Head of caudate nucleus (tissue), 42 donors: ENCODE data around the gene FANCC.

ENCODE experiments used
- DNase-seq, 42 donors: peaks; one replicate each; pipeline versions ENCODE4 v3.0.0 to v3.0.0-alpha.2; 2020 to 2021; ENCODE audit warnings: mixed read lengths in 7 of 42
- intact Hi-C: fragments of 100-400 bp; cut with DNase I; formaldehyde crosslinking; loops from one replicate; pipeline ENCODE4 v1.15.0; 2022

Gene FANCC

GRCh38 chr9:95099321-95100070 is 218.0 kb downstream of the FANCC start:
- intact Hi-C loops, result no loop called here

GRCh38 chr9:95098391-95098921 is 219.1 kb downstream of the FANCC start:
- peak in 1 of 42 donors; percentile 13 for DNase-seq
- intact Hi-C loops, result no loop called here

More at GRCh38 chr9:95099321-95100070, 218.0 kb downstream of the FANCC start:
- DNase-seq, result peak in 1 of 42 donors; percentile 15

DNA sequence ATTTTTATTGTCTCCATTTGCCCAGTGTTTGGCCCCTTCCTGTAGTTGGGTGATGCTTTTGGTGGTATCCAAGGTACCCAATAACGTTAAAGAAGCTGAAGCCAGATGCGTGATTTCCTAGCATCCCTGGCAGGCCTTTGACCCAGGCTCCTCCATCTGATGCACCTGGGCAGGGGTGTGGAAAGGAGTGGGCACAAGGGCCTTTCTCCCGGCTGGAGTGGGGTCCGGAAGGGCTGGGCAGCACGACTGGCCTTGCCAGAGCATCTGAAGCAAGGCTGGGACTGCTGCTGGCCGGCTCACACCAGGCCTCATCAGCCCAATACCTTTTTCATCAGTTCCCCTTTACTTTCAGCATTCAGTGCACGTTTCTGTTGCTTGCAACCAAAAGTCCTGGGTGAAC is 220.2 kb downstream of the FANCC start:
- intact Hi-C loops, result no loop called here

GRCh38 chr9:95096807-95097206 is 220.7 kb downstream of the FANCC start:
- intact Hi-C loops, result no loop called here
- DNase-seq, result peak in 1 of 42 donors; percentile 16

More for the DNA sequence above, 220.2 kb downstream of the FANCC start:
- DNase-seq, result peak in 1 of 42 donors; percentile 13

DNA sequence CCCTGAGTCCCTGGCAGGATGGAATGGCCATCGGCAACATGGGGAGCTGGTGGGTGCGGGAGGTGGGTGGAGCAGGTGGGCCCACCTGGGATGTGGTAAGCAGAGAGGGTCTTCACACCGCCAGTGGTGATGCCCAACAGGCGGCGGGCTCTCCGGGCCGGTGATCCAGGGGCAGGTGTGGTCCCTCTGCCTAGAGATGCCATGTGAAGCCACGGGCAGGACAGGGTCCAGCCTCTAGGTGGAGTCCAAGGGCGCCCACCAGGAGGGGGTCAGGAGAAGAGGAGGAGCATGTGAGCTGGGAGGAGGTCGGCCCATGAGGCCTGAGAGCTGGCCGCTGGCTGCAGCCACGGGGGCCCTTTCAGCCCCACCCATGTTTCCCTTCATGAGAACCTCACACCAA is 221.1 kb downstream of the FANCC start:
- peak in 1 of 42 donors; percentile 22 for DNase-seq
- intact Hi-C loops, result no loop called here

- DNase-seq, result peak in 1 of 42 donors; percentile 18
- intact Hi-C loops, result no loop called here
Observed at GRCh38 chr9:95095641-95096355, 221.7 kb downstream of the FANCC start.

DNA sequence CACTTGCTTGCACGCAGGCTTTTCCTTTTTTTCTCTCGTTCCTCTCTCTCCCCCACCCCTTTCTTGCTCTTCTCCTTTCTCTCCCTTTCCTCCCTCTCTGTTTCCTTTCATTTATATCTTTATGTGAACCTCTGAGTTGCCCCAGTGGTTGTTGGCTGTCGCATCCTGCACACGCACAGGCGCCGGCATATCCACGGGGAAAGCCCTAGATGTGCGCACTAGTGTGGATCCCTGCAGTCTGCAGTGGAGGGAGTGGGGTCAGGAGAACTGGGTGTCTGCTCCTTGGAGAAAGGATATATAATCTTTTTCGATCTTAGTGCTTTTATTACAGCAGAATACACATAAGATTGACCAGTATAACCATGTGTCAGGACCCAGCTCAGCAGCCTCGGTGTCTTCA is 223.5 kb downstream of the FANCC start:
- DNase-seq, result peak in 1 of 42 donors; percentile 30
- intact Hi-C loops, result no loop called here

DNA sequence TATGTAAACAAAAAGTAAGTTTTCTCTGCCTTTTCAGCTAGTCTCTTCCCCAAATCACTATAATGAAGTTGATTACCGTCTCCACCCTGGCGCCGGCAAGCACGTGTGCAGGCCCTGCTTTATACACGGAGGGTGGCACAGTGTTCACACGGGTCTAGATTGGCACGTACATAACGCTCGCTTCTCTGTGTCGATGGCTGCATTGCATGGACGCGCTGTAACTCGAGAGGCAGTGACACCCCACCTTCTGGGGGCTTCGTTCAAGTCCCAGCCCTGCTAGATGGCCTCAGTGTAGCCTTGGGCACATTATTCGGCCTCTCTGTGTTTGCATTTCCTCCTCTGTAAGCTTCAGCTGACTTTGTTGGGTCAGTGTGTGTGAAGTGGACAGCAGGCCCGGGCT is 223.9 kb downstream of the FANCC start:
- intact Hi-C loops, result no loop called here
- DNase-seq, result no peak

DNA sequence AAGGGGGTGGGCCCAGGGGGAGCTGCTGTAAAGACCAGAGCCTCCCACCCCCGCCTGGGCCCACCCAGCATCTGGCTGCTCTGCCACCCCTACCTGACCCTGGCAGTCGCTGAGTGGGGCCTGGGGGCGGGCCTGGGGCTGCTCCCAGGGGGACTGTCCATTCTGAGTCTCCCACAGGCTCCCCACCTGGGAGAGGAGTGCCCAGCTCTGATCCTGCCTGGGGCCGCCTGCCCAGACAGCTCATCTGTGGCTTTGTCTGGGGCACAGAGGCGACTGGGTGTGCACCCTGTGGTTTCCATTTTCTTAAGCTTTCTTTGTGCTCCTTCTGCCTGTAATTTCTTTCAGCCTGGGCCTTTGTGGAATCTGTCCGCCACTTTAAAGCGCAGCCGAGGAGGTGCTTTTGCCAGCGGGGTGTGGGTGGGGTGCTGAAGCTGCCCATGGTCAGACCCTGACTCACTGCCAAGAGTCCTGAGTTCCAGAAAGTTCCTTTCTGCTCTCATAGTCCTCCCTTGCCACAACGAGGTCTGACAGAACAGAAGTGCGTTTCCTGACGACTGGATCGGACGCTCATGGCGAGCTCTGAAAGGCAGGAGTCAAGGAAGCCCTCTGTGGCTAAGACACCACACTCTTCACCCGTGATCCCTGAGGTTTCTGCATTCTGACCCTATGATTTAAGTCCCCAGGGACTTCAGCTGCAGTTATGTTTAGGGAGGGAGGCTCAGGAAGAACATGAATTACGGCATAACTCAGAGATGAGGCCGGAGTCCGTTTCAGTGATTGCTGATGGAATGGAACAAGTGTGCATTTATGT is 225.0 kb downstream of the FANCC start:
- DNase-seq, result peak in 2 of 42 donors; percentile 22 to 23
- intact Hi-C loops, result no loop called here

DNA sequence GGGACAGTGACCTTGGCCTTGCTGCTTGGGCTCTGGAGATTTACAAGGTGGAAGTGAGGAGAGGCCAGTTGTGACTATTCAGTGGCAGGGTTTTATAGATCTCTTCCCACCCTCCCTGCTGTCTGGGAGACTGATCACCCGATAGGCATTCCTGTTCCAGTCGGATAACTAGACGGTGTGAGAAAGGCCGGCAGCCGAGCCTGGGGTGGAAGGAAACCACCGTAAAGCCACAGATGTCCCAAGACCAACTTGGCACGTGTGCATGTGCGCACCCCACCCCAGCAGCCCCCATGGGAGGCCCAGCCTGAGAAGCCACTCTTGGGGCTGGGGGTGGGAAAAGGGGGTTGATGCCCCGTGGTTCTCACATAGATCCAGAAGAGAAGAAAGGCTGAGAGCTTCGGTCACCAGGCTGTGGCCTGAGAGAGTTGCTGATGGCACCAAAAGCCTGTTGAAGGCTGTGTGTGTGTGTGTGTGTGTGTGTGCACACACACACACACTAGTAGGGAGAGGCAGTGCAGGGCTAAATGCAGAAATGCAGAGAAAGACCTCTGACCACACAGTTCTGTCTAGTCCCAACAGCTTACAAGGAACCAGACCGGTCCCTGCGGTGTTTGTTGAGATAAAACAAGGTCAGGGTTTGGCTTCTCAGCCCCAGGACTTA is 225.8 kb downstream of the FANCC start:
- DNase-seq, result peak in 2 of 42 donors; percentile 21 to 25
- intact Hi-C loops, result no loop called here

GRCh38 chr9:95090871-95091577 is 226.5 kb downstream of the FANCC start:
- intact Hi-C loops, result no loop called here
- DNase-seq, result peak in 8 of 42 donors; percentile 35 to 72 (median 56)

- peak in 11 of 42 donors; percentile 8 to 73 (median 55) for DNase-seq
- intact Hi-C loops, result no loop called here
Observed at GRCh38 chr9:95090023-95090791, 227.3 kb downstream of the FANCC start.

GRCh38 chr9:95089257-95090022 is 228.1 kb downstream of the FANCC start:
- peak in 11 of 42 donors; percentile 2 to 43 (median 20) for DNase-seq
- intact Hi-C loops, result no loop called here

DNA sequence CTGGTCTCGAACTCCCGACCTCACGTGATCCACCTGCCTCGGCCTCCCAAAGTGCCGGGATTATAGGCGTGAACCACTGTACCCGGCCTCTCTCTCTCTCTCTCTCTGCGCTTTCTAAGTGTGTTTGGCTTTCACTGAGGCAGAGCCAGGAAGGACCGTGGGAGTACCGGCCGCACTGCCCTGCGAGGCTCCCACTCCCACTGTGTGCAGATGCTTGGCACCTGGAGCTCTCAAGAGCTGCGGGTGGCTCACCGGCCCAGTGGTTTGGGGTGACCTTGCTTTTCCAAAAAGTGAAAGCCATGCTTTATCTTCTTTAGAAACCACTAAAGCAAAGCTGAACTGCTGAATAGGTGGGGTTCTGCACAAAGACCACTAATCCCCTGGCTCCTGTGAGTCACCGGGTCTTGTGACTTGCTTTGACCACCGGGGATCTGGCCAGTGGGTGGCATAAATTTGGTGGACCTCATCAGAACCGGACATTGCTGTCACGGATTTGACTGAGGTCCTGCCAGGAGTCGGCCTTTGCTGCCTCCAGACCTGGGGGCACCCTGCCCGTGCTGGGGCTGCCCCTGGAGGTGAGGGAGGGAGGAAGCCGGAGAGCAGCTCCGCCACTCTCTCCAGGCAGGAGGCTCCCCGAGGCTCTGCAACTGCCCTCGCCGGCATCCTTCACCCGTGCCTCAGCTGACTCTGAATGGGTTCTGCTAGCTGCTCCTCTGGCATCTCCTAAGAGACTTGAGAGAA is 228.9 kb downstream of the FANCC start:
- peak in 11 of 42 donors; percentile 2 to 39 (median 26) for DNase-seq
- intact Hi-C loops, result no loop called here

- intact Hi-C loops, result no loop called here
- DNase-seq, result peak in 11 of 42 donors; percentile 9 to 44 (median 28)
Observed at GRCh38 chr9:95087659-95088242, 229.8 kb downstream of the FANCC start.
